ENCODE measurements around the gene PARD6A.

DNA sequence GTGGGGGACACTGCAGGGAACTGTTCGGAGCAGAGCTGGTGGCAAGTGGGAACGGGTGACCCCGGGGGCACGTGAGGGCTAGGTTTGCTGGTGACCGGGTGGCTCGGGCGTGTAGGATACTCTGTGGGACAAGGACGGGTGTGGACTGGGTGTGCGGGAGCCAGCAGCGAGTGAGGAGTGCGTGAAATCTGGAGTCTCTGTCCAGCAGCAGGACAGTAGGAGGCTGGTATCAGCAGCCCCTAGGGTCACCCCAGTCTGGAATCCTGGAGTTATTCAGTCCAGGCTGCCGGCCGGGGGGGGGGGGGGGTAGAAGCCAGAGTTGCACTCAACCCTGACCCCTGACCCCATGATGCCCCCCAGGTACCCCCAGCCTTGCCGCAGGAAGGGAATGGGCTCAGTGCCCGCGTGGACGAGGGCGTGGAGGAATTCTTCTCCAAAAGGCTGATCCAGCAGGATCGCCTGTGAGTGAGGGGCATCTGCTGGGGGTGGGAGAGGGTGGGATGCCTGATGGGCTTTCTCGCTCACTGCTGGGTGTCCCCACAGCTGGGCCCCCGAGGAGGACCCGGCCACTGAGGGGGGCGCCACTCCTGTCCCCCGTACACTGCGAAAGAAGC lies 6.9 kb upstream of the PARD6A start:
- no peak for TF ChIP-seq EZH2 (IDR thresholded peaks at IDR 0.05; ENCODE audit: insufficient read depth, poor library complexity, severe bottlenecking)
- no peak for TF ChIP-seq EZH2phosphoT487 (IDR thresholded peaks at IDR 0.05; ENCODE audit: insufficient read depth, low read depth)

Measured in GM23248 (cell line).